HFFc6 (cell line): ENCODE measurements around the gene HLA-DRB1. TPM values are rescaled to one million over a fixed set of nuclear protein-coding genes. Genes with fewer than 3 reads are reported as not detected.
"Not testable (repeated sequence)": the region's sequence is repeated elsewhere in the genome, so short reads cannot be mapped to it uniquely, and the experiment has no call there.

Source experiments
- DNase-seq: peaks from one replicate; pipeline ENCODE4 v3.0.0-alpha.2; 2018
- H3K27ac Mint-ChIP-seq: 2 replicates; pipeline ENCODE4 v1.8.0; 2020; ENCODE audit warnings: mild to moderate bottlenecking, mixed read lengths
- H3K27me3 Mint-ChIP-seq: 2 replicates; pipeline ENCODE4 v1.8.0; 2021; ENCODE audit warnings: mild to moderate bottlenecking, moderate library complexity, mixed read lengths; ENCODE audit not compliant: insufficient read depth
- H3K36me3 Mint-ChIP-seq: 2 replicates; pipeline ENCODE4 v1.8.0; 2021; ENCODE audit warnings: low read depth, mixed read lengths
- H3K4me1 Mint-ChIP-seq: 2 replicates; pipeline ENCODE4 v1.8.0; 2020; ENCODE audit warnings: low read depth, mixed read lengths
- H3K4me3 Mint-ChIP-seq: 2 replicates; pipeline ENCODE4 v1.8.0; 2020; ENCODE audit warnings: mild to moderate bottlenecking, moderate library complexity, mixed read lengths
- H3K9me3 Mint-ChIP-seq: 2 replicates; pipeline ENCODE4 v1.8.0; 2020; ENCODE audit warnings: mild to moderate bottlenecking, mixed read lengths
- CTCF ChIP-seq: fragments of 200-600 bp; sonication (generic); IDR thresholded peaks from 2 replicates; pipeline ENCODE4 v1.5.0; 2021; ENCODE audit warnings: antibody characterized with exemption, mild to moderate bottlenecking
- total RNA-seq, 6 experiments: library from RNA; stranded (reverse); fragmentation: NEBNext Ultra II Directional; extraction: Animal tissue kit (Norgen Biotek cat#: 25700); gene quantifications; 2 replicates in 1 of 6; 3 replicates in 5 of 6; pipeline ENCODE4 v1.2.3, GENCODE V29; 2021

Gene HLA-DRB1
- total RNA-seq, 6 experiments from 2014 or later = not detected

GRCh38 chr6:32554116-32554965 lies 35.3 kb downstream of the HLA-DRB1 start:
- Mint-ChIP-seq H3K9me3 (no peaks in the 10 kb centered on the region), H3K36me3 (no peaks in the 10 kb centered on the region), H3K4me1 (no peaks in the 10 kb centered on the region), H3K27me3 (peaks cover 9% of the 10 kb centered on the region), H3K27ac (no peak overlapping the region), H3K4me3 (no peak overlapping the region)
- no peak for TF ChIP-seq CTCF
- DNase-seq = no peak

- Mint-ChIP-seq H3K27ac (no peak overlapping the region), H3K9me3 (no peaks in the 10 kb centered on the region), H3K36me3 (no peaks in the 10 kb centered on the region), H3K27me3 (peaks cover 4% of the 10 kb centered on the region), H3K4me1 (no peaks in the 10 kb centered on the region), H3K4me3 (no peak overlapping the region)
- TF ChIP-seq CTCF = no peak
- no peak for DNase-seq
These were observed 36.5 kb downstream of the HLA-DRB1 start for GRCh38 chr6:32553037-32553742.

- no peak for DNase-seq
- H3K36me3 Mint-ChIP-seq = no peaks in the 10 kb centered on the region
- H3K9me3 Mint-ChIP-seq = no peaks in the 10 kb centered on the region
- no peaks in the 10 kb centered on the region for H3K4me1 Mint-ChIP-seq
- H3K27ac Mint-ChIP-seq = no peak overlapping the region
- no peak overlapping the region for H3K4me3 Mint-ChIP-seq
- TF ChIP-seq CTCF = no peak
- H3K27me3 Mint-ChIP-seq = peaks cover 4% of the 10 kb centered on the region
These were observed 38.2 kb downstream of the HLA-DRB1 start for GRCh38 chr6:32551410-32551809.

- no peaks in the 10 kb centered on the region for H3K27me3 Mint-ChIP-seq
- no peak for DNase-seq
- H3K4me3 Mint-ChIP-seq = no peak overlapping the region
- H3K27ac Mint-ChIP-seq = no peak overlapping the region
- no peaks in the 10 kb centered on the region for H3K9me3 Mint-ChIP-seq
- H3K36me3 Mint-ChIP-seq = no peaks in the 10 kb centered on the region
- TF ChIP-seq CTCF = no peak
- H3K4me1 Mint-ChIP-seq = no peaks in the 10 kb centered on the region
These were observed 49.8 kb downstream of the HLA-DRB1 start for GRCh38 chr6:32539839-32540238.

- H3K4me3 Mint-ChIP-seq, H3K27me3 Mint-ChIP-seq: not testable (repeated sequence)
These were observed 59.2 kb downstream of the HLA-DRB1 start for GRCh38 chr6:32530431-32530793.

GRCh38 chr6:32529697-32530430 lies 59.8 kb downstream of the HLA-DRB1 start, which contains the start of gene HLA-DRB5:
Gene HLA-DRB5, minus strand, starts transcription at chr6:32530287. Its CDS starts 63 bp downstream, at chr6:32530224.
- Mint-ChIP-seq H3K4me1 (no peaks in the 10 kb centered on the region), H3K36me3 (no peaks in the 10 kb centered on the region), H3K9me3 (no peaks in the 10 kb centered on the region), H3K27ac (no peak within 1 kb of the TSS), H3K4me3 (no peak within 1 kb of the TSS), H3K27me3 (no peaks in the 10 kb centered on the region)
- DNase-seq = no peak
- no peak for TF ChIP-seq CTCF

More at GRCh38 chr6:32530431-32530793, 59.2 kb downstream of the HLA-DRB1 start:
- not testable (repeated sequence) for H3K4me1 Mint-ChIP-seq, H3K9me3 Mint-ChIP-seq, H3K27ac Mint-ChIP-seq, DNase-seq, H3K36me3 Mint-ChIP-seq
